ENCODE data around the gene HTR3D.

DNA sequence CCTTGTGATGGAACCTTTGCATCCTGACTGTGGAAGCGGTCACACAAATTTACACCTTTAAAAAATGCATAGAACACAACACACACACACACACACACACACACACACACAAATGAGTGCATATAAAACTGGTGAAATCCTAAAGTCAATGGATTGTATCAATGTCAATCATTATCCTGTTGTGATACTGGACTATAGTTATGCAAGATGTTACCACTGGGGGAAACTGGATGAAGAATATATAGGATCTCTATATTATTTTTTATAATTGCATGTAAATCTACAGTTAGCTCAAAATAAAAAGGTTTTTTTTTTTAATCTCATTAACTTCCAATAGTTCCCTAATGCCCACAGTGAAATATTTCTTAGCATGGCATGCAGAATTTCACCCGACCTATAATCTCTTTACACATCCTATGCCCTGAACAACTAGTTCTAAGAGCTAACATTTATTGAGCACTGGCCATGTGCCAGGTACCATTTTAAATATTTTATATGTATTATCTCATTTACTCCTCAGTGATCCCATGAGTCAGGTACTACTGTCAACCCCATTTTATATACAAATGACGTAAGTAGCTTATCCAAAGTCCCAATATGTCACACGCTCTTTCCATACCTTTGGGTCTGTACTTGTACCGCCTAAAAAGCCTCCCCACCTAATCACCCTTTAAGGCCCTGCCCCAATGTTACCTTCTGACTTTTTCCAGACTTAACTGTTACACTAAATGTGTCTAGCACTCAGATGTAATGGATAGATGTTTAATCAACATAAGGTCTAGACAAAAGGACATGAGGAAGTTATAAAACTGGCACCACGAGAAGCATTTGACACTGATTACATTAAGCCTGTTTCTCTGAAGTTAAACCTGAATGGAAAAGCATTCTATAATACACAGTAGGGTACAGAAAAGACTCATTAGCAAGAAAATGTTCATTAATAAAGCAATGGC, 19.3 kb upstream of the HTR3D start:
- TF ChIP-seq CTCF (IDR thresholded peaks at IDR 0.05): no peak
- no peak for TF ChIP-seq EZH2 (IDR thresholded peaks at IDR 0.05; ENCODE audit: borderline replicate concordance, insufficient read depth, low read depth, low read length, poor library complexity, severe bottlenecking)

Measured in B cell (primary cell).